HG02623 (cell line): ENCODE measurements around the gene RPL23.

ENCODE experiments used
- ATAC-seq: cut with Tn5 transposase; IDR thresholded peaks from one replicate; pipeline ENCODE4 v1.9.1; 2021; ENCODE audit warnings: moderate library complexity; ENCODE audit not compliant: unreplicated experiment

RPL23 gene

GRCh38 chr17:38885044-38885727 lies 31.7 kb upstream of the RPL23 start:
- no peak for ATAC-seq

- ATAC-seq: no peak
Measured at GRCh38 chr17:38883592-38884526, 30.3 kb upstream of the RPL23 start.

GRCh38 chr17:38882870-38883269 lies 29.3 kb upstream of the RPL23 start:
- no peak for ATAC-seq

- no peak for ATAC-seq
Measured at GRCh38 chr17:38881600-38882191, 28.2 kb upstream of the RPL23 start.

GRCh38 chr17:38879878-38880665 lies 26.6 kb upstream of the RPL23 start:
- ATAC-seq: no peak

- no peak for ATAC-seq
Measured at GRCh38 chr17:38877130-38877851, 23.8 kb upstream of the RPL23 start.

- ATAC-seq: no peak
Measured at GRCh38 chr17:38875477-38876075, 22.1 kb upstream of the RPL23 start.

- ATAC-seq: no peak
Measured at GRCh38 chr17:38874505-38875400, 21.2 kb upstream of the RPL23 start.

GRCh38 chr17:38873640-38874380 lies 20.3 kb upstream of the RPL23 start:
- ATAC-seq: no peak

GRCh38 chr17:38872671-38873385 lies 19.3 kb upstream of the RPL23 start:
- no peak for ATAC-seq

- ATAC-seq: no peak
Measured at GRCh38 chr17:38872027-38872511, 18.5 kb upstream of the RPL23 start.

GRCh38 chr17:38871247-38872015 lies 17.9 kb upstream of the RPL23 start:
- no peak for ATAC-seq

GRCh38 chr17:38870259-38871165 lies 17.0 kb upstream of the RPL23 start:
- no peak for ATAC-seq

GRCh38 chr17:38869526-38870258 lies 16.2 kb upstream of the RPL23 start, which contains the start of gene LASP1:
LASP1 (plus strand) TSS chr17:38870058; CDS start chr17:38870190, 132 bp downstream.
- peak; percentile 33 for ATAC-seq
